ENCODE results near the gene TUBB2A. TPM values are rescaled to one million over a fixed set of nuclear protein-coding genes. Genes with fewer than 3 reads are reported as not detected.
A peak's percentile ranks its signal among the peaks of the same experiment; 100 is the strongest.

The TUBB2A gene
- total RNA-seq, 1 donor from 2014 or later, result 73.6 TPM

DNA sequence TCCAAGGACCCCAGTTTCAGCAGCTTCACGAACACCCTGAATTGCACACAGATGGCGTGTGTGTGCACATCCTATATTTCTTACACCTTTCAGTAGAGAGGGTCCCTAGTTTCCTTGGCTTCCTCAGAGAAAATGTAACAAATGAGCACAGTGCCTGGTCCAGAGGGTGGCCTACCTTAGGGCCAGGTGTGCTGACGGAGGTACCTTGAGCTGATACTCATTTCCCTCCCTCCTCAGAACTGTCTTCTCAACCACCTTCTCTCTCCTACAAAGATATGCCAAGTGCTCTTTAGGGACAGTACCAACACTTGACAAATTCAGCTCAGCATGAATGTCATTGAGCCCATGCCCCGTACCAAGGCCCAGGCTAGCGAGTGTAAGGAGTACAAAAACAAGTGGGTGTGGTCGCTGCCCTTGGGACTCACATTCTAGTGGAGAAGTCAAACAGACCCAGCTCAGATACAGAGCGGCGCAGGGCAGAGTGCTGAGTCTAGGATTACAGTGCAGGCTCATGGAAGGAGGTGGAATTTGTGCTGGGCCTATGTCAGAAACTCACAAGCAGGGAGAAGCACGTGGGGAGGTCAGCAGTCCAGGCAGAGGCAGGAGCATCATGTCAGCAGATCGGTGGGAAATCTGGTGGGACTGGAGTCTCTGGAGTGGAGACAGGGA is 48.5 kb downstream of the TUBB2A start:
- H3K9me3 Mint-ChIP-seq (ENCODE audit: unreplicated experiment), result no peaks in the 10 kb centered on the region
- peaks cover 44% of the 10 kb centered on the region for H3K36me3 Mint-ChIP-seq (ENCODE audit: low read depth, unreplicated experiment)
- DNase-seq (ENCODE audit: low spot score), result no peak
- peaks cover 5% of the 10 kb centered on the region for H3K27me3 Mint-ChIP-seq (ENCODE audit: unreplicated experiment)
- peaks cover 3% of the 10 kb centered on the region for H3K4me1 Mint-ChIP-seq (ENCODE audit: unreplicated experiment)
- TF ChIP-seq, protein P1, sequence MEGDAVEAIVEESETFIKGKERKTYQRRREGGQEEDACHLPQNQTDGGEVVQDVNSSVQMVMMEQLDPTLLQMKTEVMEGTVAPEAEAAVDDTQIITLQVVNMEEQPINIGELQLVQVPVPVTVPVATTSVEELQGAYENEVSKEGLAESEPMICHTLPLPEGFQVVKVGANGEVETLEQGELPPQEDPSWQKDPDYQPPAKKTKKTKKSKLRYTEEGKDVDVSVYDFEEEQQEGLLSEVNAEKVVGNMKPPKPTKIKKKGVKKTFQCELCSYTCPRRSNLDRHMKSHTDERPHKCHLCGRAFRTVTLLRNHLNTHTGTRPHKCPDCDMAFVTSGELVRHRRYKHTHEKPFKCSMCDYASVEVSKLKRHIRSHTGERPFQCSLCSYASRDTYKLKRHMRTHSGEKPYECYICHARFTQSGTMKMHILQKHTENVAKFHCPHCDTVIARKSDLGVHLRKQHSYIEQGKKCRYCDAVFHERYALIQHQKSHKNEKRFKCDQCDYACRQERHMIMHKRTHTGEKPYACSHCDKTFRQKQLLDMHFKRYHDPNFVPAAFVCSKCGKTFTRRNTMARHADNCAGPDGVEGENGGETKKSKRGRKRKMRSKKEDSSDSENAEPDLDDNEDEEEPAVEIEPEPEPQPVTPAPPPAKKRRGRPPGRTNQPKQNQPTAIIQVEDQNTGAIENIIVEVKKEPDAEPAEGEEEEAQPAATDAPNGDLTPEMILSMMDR (IDR thresholded peaks at IDR 0.05; ENCODE audit: unreplicated experiment), result no peak
- H3K27ac Mint-ChIP-seq (ENCODE audit: unreplicated experiment), result no peak overlapping the region
- H3K4me3 Mint-ChIP-seq (ENCODE audit: unreplicated experiment), result peak overlapping the region; percentile 8

Other genes with a start within 250 kb of the TUBB2A start
- gene SERPINB6, start 186.0 kb downstream of the TUBB2A start, total RNA-seq (ENCODE audit: unreplicated experiment), result 186 TPM
- gene NQO2, start 157.7 kb downstream of the TUBB2A start, total RNA-seq (ENCODE audit: unreplicated experiment), result 58.8 TPM
- 34.7 TPM for gene RIPK1, start 89.0 kb downstream of the TUBB2A start, total RNA-seq (ENCODE audit: unreplicated experiment)
- gene BPHL, start 38.8 kb downstream of the TUBB2A start, total RNA-seq (ENCODE audit: unreplicated experiment), result 35.4 TPM
- gene TUBB2B, start 70.1 kb upstream of the TUBB2A start, total RNA-seq (ENCODE audit: unreplicated experiment), result 93.2 TPM
- gene PSMG4, start 101.4 kb upstream of the TUBB2A start, total RNA-seq (ENCODE audit: unreplicated experiment), result 9.7 TPM

Data from endothelial cell (in vitro differentiated cells).